Lower leg skin (tissue), 4 donors: ENCODE data around the gene MBD3L4. TPM values are rescaled to one million over a fixed set of nuclear protein-coding genes. Genes with fewer than 3 reads are reported as not detected.
"Not testable (repeated sequence)": the region's sequence is repeated elsewhere in the genome, so short reads cannot be mapped to it uniquely, and the experiment has no call there.

Source experiments
- DNase-seq, 2 donors: peaks; one replicate each; pipeline ENCODE4 v3.0.0-alpha.2; 2019; ENCODE audit warnings: low spot score in 2 of 2
- H3K4me3 ChIP-seq: fragments of 200-600 bp; sonication (generic); 2 replicates; pipeline ENCODE4 v1.5.1; 2017; ENCODE audit warnings: mild to moderate bottlenecking, low read depth; ENCODE audit not compliant: poor library complexity, severe bottlenecking
- CTCF ChIP-seq, 3 donors: fragments of 450-650 bp; IDR thresholded peaks; one replicate each; pipeline ENCODE4 v1.5.1; 2016; ENCODE audit warnings: antibody characterized with exemption in 3 of 3, mild to moderate bottlenecking in 3 of 3, moderate library complexity in 2 of 3
- POLR2A ChIP-seq, 2 donors: fragments of 450-650 bp; IDR thresholded peaks; one replicate each; pipeline ENCODE4 v1.6.1; 2016 to 2017; ENCODE audit warnings: antibody characterized with exemption in 2 of 2, mild to moderate bottlenecking in 1 of 2, moderate library complexity in 1 of 2
- WGBS, 2 donors: methylation state at CpG; one replicate each; pipeline ENCODE4 v1.1.5; 2018; 5-methylcytosine and 5-hydroxymethylcytosine counted together
- intact Hi-C: fragments of 100-400 bp; cut with DNase I; formaldehyde crosslinking; loops from one replicate; pipeline ENCODE4 v1.15.0; 2023; ENCODE audit warnings: low total_unique reads
- total RNA-seq, 4 donors: library from RNA; depleted of rRNA; stranded (reverse); fragments of >200 nt; gene quantifications; one replicate each; pipeline ENCODE4 v1.1.0, GENCODE V29; 2016

Gene MBD3L4
- total RNA-seq, 4 donors from 2014 or later, result not detected

GRCh38 chr19:7063764-7064418 is 23.9 kb upstream of the MBD3L4 start:
- intact Hi-C loops, result no loop called here
- WGBS, 2 donors, result 90 to 93% methylated on average over 9 of the region's 9 CpGs
- no peak overlapping the region for H3K4me3 ChIP-seq
- DNase-seq, result no peak
- TF ChIP-seq CTCF (IDR thresholded peaks at IDR 0.05), result no peak
- TF ChIP-seq POLR2A (IDR thresholded peaks at IDR 0.05), result no peak

GRCh38 chr19:7063339-7063738 is 23.4 kb upstream of the MBD3L4 start:
- 78 to 80% methylated on average over 4 of the region's 4 CpGs for WGBS, 2 donors
- no peak for DNase-seq
- no peak for TF ChIP-seq CTCF (IDR thresholded peaks at IDR 0.05)
- TF ChIP-seq POLR2A (IDR thresholded peaks at IDR 0.05), result no peak
- H3K4me3 ChIP-seq, result no peak overlapping the region
- intact Hi-C loops, result no loop called here

GRCh38 chr19:7059977-7060376 is 20.0 kb upstream of the MBD3L4 start:
- DNase-seq, intact Hi-C loops, H3K4me3 ChIP-seq: not testable (repeated sequence)
- 71 to 78% methylated on average over 2 of the region's 2 CpGs for WGBS, 2 donors

GRCh38 chr19:7058576-7058975 is 18.6 kb upstream of the MBD3L4 start, which contains the start of gene MBD3L3:
TSS of gene MBD3L3 (minus strand) at chr19:7058676. CDS start at chr19:7058605, 71 bp downstream.
- DNase-seq, H3K4me3 ChIP-seq, intact Hi-C loops: not testable (repeated sequence)
- no CpG with 5 or more reads among the region's 8 CpGs for WGBS, 2 donors

- intact Hi-C loops, H3K4me3 ChIP-seq, DNase-seq: not testable (repeated sequence)
- 93% methylated on average over 9 of the region's 16 CpGs; no CpG with 5 or more reads in 1 of the 2 donors for WGBS, 2 donors
These were observed 16.4 kb upstream of the MBD3L4 start for GRCh38 chr19:7056371-7056770.

- 93 to 95% methylated on average over 12 of the region's 14 CpGs for whole genome bisulfite sequencing, 2 donors
- intact Hi-C loops, DNase-seq, H3K4me3 ChIP-seq: not testable (repeated sequence)
These were observed 15.7 kb upstream of the MBD3L4 start for GRCh38 chr19:7055679-7056078.

GRCh38 chr19:7054635-7055368 is 14.8 kb upstream of the MBD3L4 start:
- WGBS, 2 donors, result 95% methylated on average over 12 to 14 of the region's 14 CpGs
- intact Hi-C loops, DNase-seq, H3K4me3 ChIP-seq: not testable (repeated sequence)

- DNase-seq, intact Hi-C loops, H3K4me3 ChIP-seq: not testable (repeated sequence)
- 89 to 91% methylated on average over 7 of the region's 7 CpGs for WGBS, 2 donors
These were observed 12.9 kb upstream of the MBD3L4 start for GRCh38 chr19:7052896-7053295.

- H3K4me3 ChIP-seq, intact Hi-C loops, DNase-seq: not testable (repeated sequence)
- 80 to 93% methylated on average over 3 of the region's 5 CpGs for WGBS, 2 donors
These were observed 11.4 kb upstream of the MBD3L4 start for GRCh38 chr19:7051421-7051820.

- no CpG with 5 or more reads among the region's 7 CpGs for whole genome bisulfite sequencing, 2 donors
- H3K4me3 ChIP-seq, intact Hi-C loops, DNase-seq: not testable (repeated sequence)
These were observed 9.0 kb upstream of the MBD3L4 start, which contains the start of gene MBD3L2 for GRCh38 chr19:7049021-7049420. TSS of gene MBD3L2 (plus strand) at chr19:7049321. CDS start at chr19:7049374, 53 bp downstream.

GRCh38 chr19:7041563-7041962 is 1.6 kb upstream of the MBD3L4 start:
- intact Hi-C loops, H3K4me3 ChIP-seq, DNase-seq: not testable (repeated sequence)
- no CpG with 5 or more reads among the region's 2 CpGs for whole genome bisulfite sequencing, 2 donors

GRCh38 chr19:7030278-7030677 is 9.7 kb downstream of the MBD3L4 start, which contains the start of gene MBD3L5:
TSS of gene MBD3L5 (plus strand) at chr19:7030578. CDS start at chr19:7030612, 34 bp downstream.
- intact Hi-C loops, DNase-seq, H3K4me3 ChIP-seq: not testable (repeated sequence)
- 90% methylated on average over 2 of the region's 9 CpGs; no CpG with 5 or more reads in 1 of the 2 donors for WGBS, 2 donors

GRCh38 chr19:7028790-7029189 is 11.2 kb downstream of the MBD3L4 start:
- DNase-seq, H3K4me3 ChIP-seq, intact Hi-C loops: not testable (repeated sequence)
- no CpG with 5 or more reads among the region's 1 CpG for WGBS, 2 donors
